Hematopoietic multipotent progenitor cell treated with erythropoietin and hydrocortisone succinate and interleukin-3 and kit ligand, for 6 days (in vitro differentiated cells): ENCODE results near the gene TLK2.
"Not testable (repeated sequence)": the region's sequence is repeated elsewhere in the genome, so short reads cannot be mapped to it uniquely, and the experiment has no call there.

Source experiments
- DNase-seq: peaks from one replicate; pipeline ENCODE4 v3.0.0-alpha.2; 2015

TLK2 gene

GRCh38 chr17:62605588-62605987 lies 127.0 kb downstream of the TLK2 start:
- no peak for DNase-seq

- no peak for DNase-seq
Measured at GRCh38 chr17:62611292-62611691, 132.7 kb downstream of the TLK2 start.

- no peak for DNase-seq
Measured at GRCh38 chr17:62611728-62612127, 133.1 kb downstream of the TLK2 start.

GRCh38 chr17:62612289-62612688 lies 133.7 kb downstream of the TLK2 start:
- not testable (repeated sequence) for DNase-seq

- DNase-seq = not testable (repeated sequence)
Measured at GRCh38 chr17:62613095-62613494, 134.5 kb downstream of the TLK2 start.

GRCh38 chr17:62614142-62614541 lies 135.5 kb downstream of the TLK2 start:
- no peak for DNase-seq

- DNase-seq = no peak
Measured at GRCh38 chr17:62615503-62615902, 136.9 kb downstream of the TLK2 start.

GRCh38 chr17:62616993-62617893 lies 138.6 kb downstream of the TLK2 start:
- DNase-seq = no peak

- no peak for DNase-seq
Measured at GRCh38 chr17:62617894-62618472, 139.4 kb downstream of the TLK2 start.

- no peak for DNase-seq
Measured at GRCh38 chr17:62618647-62619416, 140.2 kb downstream of the TLK2 start.

- no peak for DNase-seq
Measured at GRCh38 chr17:62619417-62620155, 141.0 kb downstream of the TLK2 start.

GRCh38 chr17:62621223-62621622 lies 142.6 kb downstream of the TLK2 start:
- no peak for DNase-seq

- no peak for DNase-seq
Measured at GRCh38 chr17:62625184-62625869, 146.7 kb downstream of the TLK2 start.

GRCh38 chr17:62625870-62626200 lies 147.2 kb downstream of the TLK2 start:
- no peak for DNase-seq

- no peak for DNase-seq
Measured at GRCh38 chr17:62626719-62627218, 148.1 kb downstream of the TLK2 start.

- peak; percentile 42 for DNase-seq
Measured at GRCh38 chr17:62627219-62627903, 148.7 kb downstream of the TLK2 start, which contains the start of gene MRC2. Gene MRC2 (plus strand): TSS chr17:62627670. CDS start chr17:62627803, 133 bp downstream.

GRCh38 chr17:62627904-62628633 lies 149.4 kb downstream of the TLK2 start:
- peak; percentile 28 for DNase-seq

- no peak for DNase-seq
Measured at GRCh38 chr17:62628831-62629555, 150.4 kb downstream of the TLK2 start.

GRCh38 chr17:62629556-62630364 lies 151.1 kb downstream of the TLK2 start:
- DNase-seq = no peak
